ENCODE results near the gene MRPL11.
A peak's percentile ranks its signal among the peaks of the same experiment; 100 is the strongest.

MRPL11 gene

DNA sequence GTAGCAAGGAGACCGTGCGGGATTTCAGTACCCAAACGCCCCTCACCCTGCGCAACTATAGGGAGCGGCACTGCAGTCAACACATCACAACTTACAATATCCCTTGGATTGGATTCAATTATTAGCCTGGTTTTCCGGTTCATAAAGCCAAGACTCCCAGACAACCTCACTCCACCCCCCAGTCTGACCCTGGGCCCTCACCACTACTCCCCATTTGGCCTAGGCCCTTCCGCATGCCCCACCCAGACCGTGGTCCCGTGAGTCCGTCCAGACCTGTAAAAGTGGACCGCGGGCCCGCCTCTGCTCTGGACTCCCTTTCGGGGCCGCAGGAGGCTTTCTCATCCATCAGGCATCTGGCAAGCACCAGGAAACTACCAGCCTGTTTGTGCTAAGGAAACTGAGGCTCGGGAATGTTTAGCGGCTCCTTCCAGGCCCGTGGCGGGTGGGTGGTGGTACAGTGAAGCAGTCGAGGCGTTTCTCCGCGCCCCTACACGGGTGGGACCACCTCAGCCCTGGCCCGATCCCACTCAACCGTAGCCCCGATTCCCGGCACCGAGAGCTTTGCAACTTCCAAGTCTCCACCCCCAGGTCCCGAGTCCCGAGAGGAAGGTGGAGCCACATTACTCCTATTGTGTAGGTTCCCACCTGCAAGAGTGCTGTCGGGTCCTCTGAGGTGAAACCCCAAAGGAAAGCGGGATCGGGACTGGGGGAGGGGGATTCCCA is 40.9 kb upstream of the MRPL11 start:
- peaks cover 7% of the 10 kb centered on the region for H3K36me3 ChIP-seq (replicated peaks; ENCODE audit: low read depth, low read length)
- H3K79me2 ChIP-seq (ENCODE audit: low read length): peaks cover 23% of the 10 kb centered on the region
- no peaks in the 10 kb centered on the region for H3K27me3 ChIP-seq (ENCODE audit: low read depth, low read length)
- H3K9me3 ChIP-seq (ENCODE audit: insufficient read depth, low read length): no peaks in the 10 kb centered on the region
- H3K4me1 ChIP-seq (ENCODE audit: low read length): peaks cover 8% of the 10 kb centered on the region
- TF ChIP-seq EZH2phosphoT487 (IDR thresholded peaks at IDR 0.05; ENCODE audit: low read depth): no peak
- TF ChIP-seq, protein P1, sequence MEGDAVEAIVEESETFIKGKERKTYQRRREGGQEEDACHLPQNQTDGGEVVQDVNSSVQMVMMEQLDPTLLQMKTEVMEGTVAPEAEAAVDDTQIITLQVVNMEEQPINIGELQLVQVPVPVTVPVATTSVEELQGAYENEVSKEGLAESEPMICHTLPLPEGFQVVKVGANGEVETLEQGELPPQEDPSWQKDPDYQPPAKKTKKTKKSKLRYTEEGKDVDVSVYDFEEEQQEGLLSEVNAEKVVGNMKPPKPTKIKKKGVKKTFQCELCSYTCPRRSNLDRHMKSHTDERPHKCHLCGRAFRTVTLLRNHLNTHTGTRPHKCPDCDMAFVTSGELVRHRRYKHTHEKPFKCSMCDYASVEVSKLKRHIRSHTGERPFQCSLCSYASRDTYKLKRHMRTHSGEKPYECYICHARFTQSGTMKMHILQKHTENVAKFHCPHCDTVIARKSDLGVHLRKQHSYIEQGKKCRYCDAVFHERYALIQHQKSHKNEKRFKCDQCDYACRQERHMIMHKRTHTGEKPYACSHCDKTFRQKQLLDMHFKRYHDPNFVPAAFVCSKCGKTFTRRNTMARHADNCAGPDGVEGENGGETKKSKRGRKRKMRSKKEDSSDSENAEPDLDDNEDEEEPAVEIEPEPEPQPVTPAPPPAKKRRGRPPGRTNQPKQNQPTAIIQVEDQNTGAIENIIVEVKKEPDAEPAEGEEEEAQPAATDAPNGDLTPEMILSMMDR (IDR thresholded peaks at IDR 0.05; ENCODE audit: low read depth, low read length): no peak
- peak overlapping the region; percentile 93 for H3K4me2 ChIP-seq (ENCODE audit: low read length)
- H3K27ac ChIP-seq (ENCODE audit: low read length): peak overlapping the region; percentile 55
- no peaks in the 10 kb centered on the region for H4K20me1 ChIP-seq (ENCODE audit: insufficient read depth, low read length)
- peak overlapping the region; percentile 28; the same call in 1 of the 2 replicates for H2AFZ ChIP-seq (ENCODE audit: low read depth, low read length)
- H3K9ac ChIP-seq (ENCODE audit: low read length): peak overlapping the region; percentile 86
- H3K4me3 ChIP-seq (ENCODE audit: low read length): peak overlapping the region; percentile 89

DNA sequence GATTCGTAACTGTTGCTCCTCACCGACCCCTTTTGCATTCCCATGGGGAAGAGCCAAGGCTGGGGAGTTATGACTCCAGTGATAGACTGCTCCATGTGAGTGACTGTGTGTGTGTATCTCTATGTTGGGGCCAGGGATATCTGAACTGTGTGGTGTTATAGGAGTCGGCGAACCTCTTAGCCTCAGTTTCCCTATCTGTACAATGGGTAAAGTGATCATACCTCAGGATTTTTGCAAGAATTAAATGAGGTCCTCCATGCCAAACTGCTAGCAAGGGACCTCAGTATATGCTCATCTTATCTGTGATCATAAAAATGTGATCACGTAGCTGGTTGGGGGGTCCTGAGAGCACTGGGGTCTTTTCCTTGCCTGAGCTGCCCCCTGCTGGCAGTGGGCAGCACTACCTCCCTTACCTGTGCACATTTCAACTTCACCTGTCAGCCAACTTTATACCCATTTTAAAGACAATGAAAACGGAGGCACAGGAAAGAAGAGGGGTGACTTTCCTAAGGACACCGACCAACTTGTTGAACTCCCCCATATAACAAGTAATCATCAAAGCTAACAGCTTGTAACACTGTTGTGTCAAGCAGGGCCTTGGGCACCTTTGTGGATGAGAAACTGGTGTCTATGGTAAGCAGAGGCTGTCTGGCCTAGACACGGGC is 40.2 kb upstream of the MRPL11 start:
- TF ChIP-seq, protein P1 (IDR thresholded peaks at IDR 0.05; ENCODE audit: low read depth, low read length): peak; percentile 99
- no peak for TF ChIP-seq EZH2phosphoT487 (IDR thresholded peaks at IDR 0.05; ENCODE audit: low read depth)
- Histone ChIP-seq H3K4me3 (ENCODE audit: low read length) (peak overlapping the region; percentile 89), H3K36me3 (replicated peaks; ENCODE audit: low read depth, low read length) (peaks cover 11% of the 10 kb centered on the region), H4K20me1 (ENCODE audit: insufficient read depth, low read length) (no peaks in the 10 kb centered on the region), H3K4me1 (ENCODE audit: low read length) (peaks cover 8% of the 10 kb centered on the region), H3K27me3 (ENCODE audit: low read depth, low read length) (no peaks in the 10 kb centered on the region), H3K4me2 (ENCODE audit: low read length) (peak overlapping the region; percentile 93), H3K9me3 (ENCODE audit: insufficient read depth, low read length) (no peaks in the 10 kb centered on the region), H3K79me2 (ENCODE audit: low read length) (peaks cover 23% of the 10 kb centered on the region), H2AFZ (ENCODE audit: low read depth, low read length) (no peak overlapping the region), H3K27ac (ENCODE audit: low read length) (peak overlapping the region; percentile 55), H3K9ac (ENCODE audit: low read length) (peak overlapping the region; percentile 86)

DNA sequence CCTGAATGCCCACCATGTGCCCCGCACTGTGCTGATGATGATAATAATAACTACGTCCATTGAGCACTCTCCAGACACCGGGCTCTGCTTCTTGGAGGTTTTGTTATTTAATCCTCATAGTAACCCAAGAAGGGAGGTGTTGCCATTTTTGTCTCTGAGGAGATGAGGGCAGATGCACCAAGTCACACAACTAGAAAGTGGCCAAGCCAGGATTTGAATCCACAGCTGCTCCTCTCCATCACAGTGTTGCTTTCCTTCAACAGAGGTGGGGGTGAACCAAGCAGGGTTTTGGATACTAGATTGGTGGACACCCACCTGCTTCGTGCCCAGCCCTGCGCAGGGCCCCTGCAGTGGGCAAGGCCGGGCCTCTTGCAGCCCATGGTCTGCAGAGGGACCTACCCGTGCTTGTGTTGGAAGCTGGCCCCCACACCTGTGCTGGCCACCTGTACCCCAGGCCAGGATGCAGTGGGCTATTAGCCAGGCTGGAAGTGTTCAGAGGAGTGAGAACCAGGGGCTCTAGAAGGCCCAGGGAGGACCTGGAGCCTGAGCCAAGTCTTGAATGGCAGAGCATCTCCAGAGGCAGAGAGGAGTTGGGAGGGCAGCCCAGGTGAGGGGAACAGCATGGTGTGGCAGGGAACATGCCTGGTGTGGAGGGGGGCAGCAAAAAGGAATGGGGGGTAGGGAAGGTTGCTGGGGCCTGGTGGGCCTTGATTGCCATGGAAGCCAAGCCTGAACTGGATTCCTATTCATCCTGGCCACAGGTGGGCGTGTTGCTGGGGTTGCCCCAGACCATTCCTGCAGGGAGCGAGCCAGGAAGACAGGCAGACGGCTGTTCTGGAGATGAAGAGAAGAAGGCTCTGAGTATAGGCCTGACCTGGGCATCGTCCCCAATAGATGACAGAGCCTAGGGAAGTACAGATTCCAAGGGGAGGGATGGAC is 38.9 kb upstream of the MRPL11 start:
- no peaks in the 10 kb centered on the region for H4K20me1 ChIP-seq (ENCODE audit: insufficient read depth, low read length)

More for the DNA sequence above, 38.9 kb upstream of the MRPL11 start:
- Histone ChIP-seq H3K4me1 (ENCODE audit: low read length) (peaks cover 8% of the 10 kb centered on the region), H3K27me3 (ENCODE audit: low read depth, low read length) (no peaks in the 10 kb centered on the region), H3K27ac (ENCODE audit: low read length) (no peak overlapping the region), H3K4me2 (ENCODE audit: low read length) (no peak overlapping the region), H3K79me2 (ENCODE audit: low read length) (peaks cover 23% of the 10 kb centered on the region), H3K9me3 (ENCODE audit: insufficient read depth, low read length) (no peaks in the 10 kb centered on the region), H2AFZ (ENCODE audit: low read depth, low read length) (no peak overlapping the region), H3K4me3 (ENCODE audit: low read length) (no peak overlapping the region), H3K36me3 (replicated peaks; ENCODE audit: low read depth, low read length) (peaks cover 11% of the 10 kb centered on the region), H3K9ac (ENCODE audit: low read length) (no peak overlapping the region)
- TF ChIP-seq EZH2phosphoT487 (IDR thresholded peaks at IDR 0.05; ENCODE audit: low read depth): no peak
- TF ChIP-seq, protein P1 (IDR thresholded peaks at IDR 0.05; ENCODE audit: low read depth, low read length): no peak
